ENCODE data around the gene LPCAT1.

LPCAT1 gene

DNA sequence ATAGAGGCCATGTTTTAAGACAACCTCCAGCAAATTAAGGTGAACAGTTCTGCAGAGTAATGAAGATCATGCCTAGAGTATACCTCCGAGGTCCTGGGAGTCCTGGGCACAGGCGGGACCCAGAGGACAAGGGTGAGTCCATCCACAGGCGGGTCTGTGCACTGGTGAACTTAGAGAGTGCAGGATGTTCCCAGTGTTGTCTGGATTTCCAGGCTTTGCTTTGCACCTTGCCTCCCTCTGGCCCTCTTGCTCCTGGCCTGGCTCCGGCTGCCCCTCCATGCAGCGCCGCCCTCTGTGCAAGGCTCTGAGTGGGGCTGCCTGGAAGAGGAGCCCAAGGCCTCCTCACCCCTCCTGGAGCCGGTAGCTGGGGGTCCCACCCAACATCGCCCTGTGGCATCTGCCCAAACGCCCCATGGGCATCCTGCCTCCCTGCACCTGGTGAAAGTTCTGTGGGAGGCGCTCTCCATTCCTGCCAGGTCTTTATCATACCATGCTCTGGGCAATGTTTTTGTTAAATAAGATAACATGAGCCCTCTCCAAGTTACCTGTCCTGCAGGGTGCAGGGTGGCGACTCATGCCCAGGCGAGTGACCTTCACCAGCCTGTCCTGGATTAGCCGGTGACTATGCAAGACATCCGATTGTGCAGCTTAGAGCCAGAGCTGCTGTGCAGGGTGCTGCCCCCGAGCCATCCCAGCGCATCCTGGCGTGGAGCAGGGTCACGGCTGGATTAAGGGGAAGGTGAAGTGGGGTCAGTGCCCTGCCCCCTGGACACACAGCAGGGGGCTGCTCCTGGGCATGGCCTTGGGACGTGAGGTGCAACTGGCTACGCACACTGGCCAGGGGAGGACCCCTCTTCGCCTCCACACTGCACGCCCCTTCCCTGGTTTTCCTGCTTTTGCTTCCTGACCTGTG, 41.3 kb upstream of the LPCAT1 start:
- Histone ChIP-seq H3K36me3 (no peaks in the 10 kb centered on the region), H3K27me3 (no peaks in the 10 kb centered on the region), H3K4me3 (ENCODE audit: low read depth, low read length) (no peak overlapping the region), H3K4me1 (no peaks in the 10 kb centered on the region; the same call in 1 of the 2 replicates), H3K9me3 (no peaks in the 10 kb centered on the region)
- DNase-seq, result no peak
- TF ChIP-seq, protein P1, sequence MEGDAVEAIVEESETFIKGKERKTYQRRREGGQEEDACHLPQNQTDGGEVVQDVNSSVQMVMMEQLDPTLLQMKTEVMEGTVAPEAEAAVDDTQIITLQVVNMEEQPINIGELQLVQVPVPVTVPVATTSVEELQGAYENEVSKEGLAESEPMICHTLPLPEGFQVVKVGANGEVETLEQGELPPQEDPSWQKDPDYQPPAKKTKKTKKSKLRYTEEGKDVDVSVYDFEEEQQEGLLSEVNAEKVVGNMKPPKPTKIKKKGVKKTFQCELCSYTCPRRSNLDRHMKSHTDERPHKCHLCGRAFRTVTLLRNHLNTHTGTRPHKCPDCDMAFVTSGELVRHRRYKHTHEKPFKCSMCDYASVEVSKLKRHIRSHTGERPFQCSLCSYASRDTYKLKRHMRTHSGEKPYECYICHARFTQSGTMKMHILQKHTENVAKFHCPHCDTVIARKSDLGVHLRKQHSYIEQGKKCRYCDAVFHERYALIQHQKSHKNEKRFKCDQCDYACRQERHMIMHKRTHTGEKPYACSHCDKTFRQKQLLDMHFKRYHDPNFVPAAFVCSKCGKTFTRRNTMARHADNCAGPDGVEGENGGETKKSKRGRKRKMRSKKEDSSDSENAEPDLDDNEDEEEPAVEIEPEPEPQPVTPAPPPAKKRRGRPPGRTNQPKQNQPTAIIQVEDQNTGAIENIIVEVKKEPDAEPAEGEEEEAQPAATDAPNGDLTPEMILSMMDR (IDR thresholded peaks at IDR 0.05; ENCODE audit: low read depth, low read length), result no peak

- H3K36me3 ChIP-seq, result no peaks in the 10 kb centered on the region
- no peak for DNase-seq
- H3K9me3 ChIP-seq, result no peaks in the 10 kb centered on the region
- TF ChIP-seq, protein P1 (IDR thresholded peaks at IDR 0.05; ENCODE audit: low read depth, low read length), result no peak
- H3K27me3 ChIP-seq, result no peaks in the 10 kb centered on the region
- no peaks in the 10 kb centered on the region; the same call in 1 of the 2 replicates for H3K4me1 ChIP-seq
- H3K4me3 ChIP-seq (ENCODE audit: low read depth, low read length), result no peak overlapping the region
Measured at GRCh38 chr5:1564182-1564748, 40.5 kb upstream of the LPCAT1 start.

GRCh38 chr5:1563617-1564181, 39.9 kb upstream of the LPCAT1 start:
- no peaks in the 10 kb centered on the region for H3K36me3 ChIP-seq
- TF ChIP-seq, protein P1 (IDR thresholded peaks at IDR 0.05; ENCODE audit: low read depth, low read length), result no peak
- no peaks in the 10 kb centered on the region for H3K9me3 ChIP-seq
- DNase-seq, result no peak
- H3K4me3 ChIP-seq (ENCODE audit: low read depth, low read length), result no peak overlapping the region
- no peaks in the 10 kb centered on the region for H3K27me3 ChIP-seq
- H3K4me1 ChIP-seq, result no peaks in the 10 kb centered on the region; the same call in 1 of the 2 replicates

GRCh38 chr5:1563051-1563461, 39.3 kb upstream of the LPCAT1 start:
- TF ChIP-seq, protein P1 (IDR thresholded peaks at IDR 0.05; ENCODE audit: low read depth, low read length), result no peak
- no peaks in the 10 kb centered on the region; the same call in 1 of the 2 replicates for H3K4me1 ChIP-seq
- no peak for DNase-seq

GRCh38 chr5:1562599-1562998, 38.8 kb upstream of the LPCAT1 start:
- no peaks in the 10 kb centered on the region for H3K27me3 ChIP-seq
- no peak for DNase-seq
- H3K4me3 ChIP-seq (ENCODE audit: low read depth, low read length), result no peak overlapping the region
- H3K4me1 ChIP-seq, result no peaks in the 10 kb centered on the region; the same call in 1 of the 2 replicates
- TF ChIP-seq, protein P1 (IDR thresholded peaks at IDR 0.05; ENCODE audit: low read depth, low read length), result no peak
- H3K36me3 ChIP-seq, result no peaks in the 10 kb centered on the region
- H3K9me3 ChIP-seq, result no peaks in the 10 kb centered on the region

More at GRCh38 chr5:1563051-1563461, 39.3 kb upstream of the LPCAT1 start:
- Histone ChIP-seq H3K9me3 (no peaks in the 10 kb centered on the region), H3K36me3 (no peaks in the 10 kb centered on the region), H3K27me3 (no peaks in the 10 kb centered on the region), H3K4me3 (ENCODE audit: low read depth, low read length) (no peak overlapping the region)

Measured in BE2C (cell line).